ENCODE measurements around the gene FCRL6. TPM values are rescaled to one million over a fixed set of nuclear protein-coding genes. Genes with fewer than 3 reads are reported as not detected.

Gene FCRL6
- total RNA-seq, 2 experiments from 2014 or later = 0.23 to 0.61 TPM

- no peak for DNase-seq
- H3K27ac Mint-ChIP-seq = no peak overlapping the region
- peaks cover 17% of the 10 kb centered on the region for H3K36me3 Mint-ChIP-seq
These were observed 28.6 kb downstream of the FCRL6 start for GRCh38 chr1:159830722-159831121.

GRCh38 chr1:159831412-159832141 lies 29.4 kb downstream of the FCRL6 start:
- ATAC-seq (no peak), DNase-seq (no peak)
- peaks cover 2% of the 10 kb centered on the region for H3K9me3 Mint-ChIP-seq (ENCODE audit: low read depth)
- H3K4me3 Mint-ChIP-seq = no peak overlapping the region
- peaks cover 26% of the 10 kb centered on the region for H3K4me1 Mint-ChIP-seq
- CTCF ChIA-PET = interaction anchor here (0.8 to 3.7 kb wide), 5 partner anchors 10 to 247 kb away, joined by 3 to 16 read pairs (median 4); no protein-coding TSS in a partner anchor
- H3K27ac Mint-ChIP-seq = no peak overlapping the region
- H3K36me3 Mint-ChIP-seq = peaks cover 17% of the 10 kb centered on the region
- H3K27me3 Mint-ChIP-seq = peaks cover 18% of the 10 kb centered on the region

More at GRCh38 chr1:159830722-159831121, 28.6 kb downstream of the FCRL6 start:
- peaks cover 34% of the 10 kb centered on the region for H3K4me1 Mint-ChIP-seq
- H3K4me3 Mint-ChIP-seq = no peak overlapping the region
- ATAC-seq = no peak
- peaks cover 2% of the 10 kb centered on the region for H3K9me3 Mint-ChIP-seq (ENCODE audit: low read depth)
- CTCF ChIA-PET = interaction anchor here (3.7 kb wide), 1 partner anchor 10 kb away, joined by 16 read pairs; no protein-coding TSS in a partner anchor
- peaks cover 18% of the 10 kb centered on the region for H3K27me3 Mint-ChIP-seq

GRCh38 chr1:159832309-159832708 lies 30.1 kb downstream of the FCRL6 start:
- H3K27ac Mint-ChIP-seq = no peak overlapping the region
- H3K27me3 Mint-ChIP-seq = peaks cover 18% of the 10 kb centered on the region
- peaks cover 14% of the 10 kb centered on the region for H3K36me3 Mint-ChIP-seq
- H3K9me3 Mint-ChIP-seq (ENCODE audit: low read depth) = peaks cover 2% of the 10 kb centered on the region
- CTCF ChIA-PET = interaction anchor here (0.8 to 3.7 kb wide), 4 partner anchors 11 to 246 kb away, joined by 3 to 16 read pairs (median 6); no protein-coding TSS in a partner anchor
- H3K4me1 Mint-ChIP-seq = peaks cover 19% of the 10 kb centered on the region
- ATAC-seq (no peak), DNase-seq (no peak)
- no peak overlapping the region for H3K4me3 Mint-ChIP-seq

- H3K27me3 Mint-ChIP-seq = peaks cover 5% of the 10 kb centered on the region
- CTCF ChIA-PET = interaction anchor here (1.6 kb wide), 2 partner anchors 9 to 172 kb away, joined by 4 to 6 read pairs; no protein-coding TSS in a partner anchor
- H3K36me3 Mint-ChIP-seq = no peaks in the 10 kb centered on the region
- ATAC-seq = no peak
- no peak overlapping the region for H3K27ac Mint-ChIP-seq
- H3K4me3 Mint-ChIP-seq = no peak overlapping the region
- no peak for DNase-seq
- no peaks in the 10 kb centered on the region for H3K9me3 Mint-ChIP-seq (ENCODE audit: low read depth)
- H3K4me1 Mint-ChIP-seq = peaks cover 9% of the 10 kb centered on the region
These were observed 33.2 kb downstream of the FCRL6 start for GRCh38 chr1:159835356-159835755.

GRCh38 chr1:159835862-159836525 lies 33.8 kb downstream of the FCRL6 start:
- no peak overlapping the region for H3K4me3 Mint-ChIP-seq
- no peak overlapping the region for H3K27ac Mint-ChIP-seq
- DNase-seq = no peak
- H3K27me3 Mint-ChIP-seq = peaks cover 1% of the 10 kb centered on the region
- no peaks in the 10 kb centered on the region for H3K36me3 Mint-ChIP-seq
- H3K4me1 Mint-ChIP-seq = peaks cover 9% of the 10 kb centered on the region
- ATAC-seq = no peak
- CTCF ChIA-PET = interaction anchor here (0.8 to 1.6 kb wide), 6 partner anchors 10 to 171 kb away, joined by 3 to 6 read pairs (median 3); no protein-coding TSS in a partner anchor
- no peaks in the 10 kb centered on the region for H3K9me3 Mint-ChIP-seq (ENCODE audit: low read depth)

- Mint-ChIP-seq H3K4me3 (no peak overlapping the region), H3K27ac (no peak overlapping the region), H3K4me1 (peaks cover 9% of the 10 kb centered on the region), H3K9me3 (ENCODE audit: low read depth) (no peaks in the 10 kb centered on the region), H3K27me3 (no peaks in the 10 kb centered on the region), H3K36me3 (no peaks in the 10 kb centered on the region)
- DNase-seq (no peak), ATAC-seq (no peak)
- CTCF ChIA-PET = no interaction called here
These were observed 36.6 kb downstream of the FCRL6 start for GRCh38 chr1:159838715-159839114.

- H3K9me3 Mint-ChIP-seq (ENCODE audit: low read depth) = no peaks in the 10 kb centered on the region
- H3K36me3 Mint-ChIP-seq = no peaks in the 10 kb centered on the region
- peaks cover 2% of the 10 kb centered on the region for H3K27me3 Mint-ChIP-seq
- no peak overlapping the region for H3K27ac Mint-ChIP-seq
- peaks cover 9% of the 10 kb centered on the region for H3K4me1 Mint-ChIP-seq
- H3K4me3 Mint-ChIP-seq = no peak overlapping the region
- DNase-seq (no peak), ATAC-seq (no peak)
- CTCF ChIA-PET = interaction anchor here (0.7 to 1.4 kb wide), 3 partner anchors 12 to 55 kb away, joined by 3 read pairs; no protein-coding TSS in a partner anchor
These were observed 37.1 kb downstream of the FCRL6 start for GRCh38 chr1:159839116-159839849.

- no peaks in the 10 kb centered on the region for H3K36me3 Mint-ChIP-seq
- no peak for ATAC-seq
- CTCF ChIA-PET = interaction anchor here (0.7 to 1.1 kb wide), 3 partner anchors 10 to 43 kb away, joined by 3 to 4 read pairs (median 4); no protein-coding TSS in a partner anchor
- H3K27me3 Mint-ChIP-seq = peaks cover 11% of the 10 kb centered on the region
- DNase-seq = no peak
- peaks cover 9% of the 10 kb centered on the region for H3K4me1 Mint-ChIP-seq
- no peak overlapping the region for H3K27ac Mint-ChIP-seq
- no peak overlapping the region for H3K4me3 Mint-ChIP-seq
- no peaks in the 10 kb centered on the region for H3K9me3 Mint-ChIP-seq (ENCODE audit: low read depth)
These were observed 39.6 kb downstream of the FCRL6 start for GRCh38 chr1:159841749-159842148.

- Mint-ChIP-seq H3K4me1 (peaks cover 6% of the 10 kb centered on the region), H3K4me3 (no peak overlapping the region), H3K27ac (no peak overlapping the region), H3K36me3 (no peaks in the 10 kb centered on the region), H3K9me3 (ENCODE audit: low read depth) (no peaks in the 10 kb centered on the region), H3K27me3 (peaks cover 11% of the 10 kb centered on the region)
- ATAC-seq (no peak), DNase-seq (no peak)
- CTCF ChIA-PET = interaction anchor here (1.4 kb wide), 1 partner anchor 62 kb away, joined by 3 read pairs; no protein-coding TSS in a partner anchor
These were observed 41.3 kb downstream of the FCRL6 start for GRCh38 chr1:159843459-159843858.

- Mint-ChIP-seq H3K27ac (no peak overlapping the region), H3K9me3 (ENCODE audit: low read depth) (no peaks in the 10 kb centered on the region), H3K4me3 (no peak overlapping the region), H3K27me3 (peaks cover 11% of the 10 kb centered on the region), H3K4me1 (no peaks in the 10 kb centered on the region), H3K36me3 (no peaks in the 10 kb centered on the region)
- CTCF ChIA-PET = no interaction called here
- DNase-seq (no peak), ATAC-seq (no peak)
These were observed 43.8 kb downstream of the FCRL6 start for GRCh38 chr1:159845751-159846629.

GRCh38 chr1:159847231-159847630 lies 45.1 kb downstream of the FCRL6 start:
- H3K9me3 Mint-ChIP-seq (ENCODE audit: low read depth) = no peaks in the 10 kb centered on the region
- no peaks in the 10 kb centered on the region for H3K4me1 Mint-ChIP-seq
- H3K36me3 Mint-ChIP-seq = no peaks in the 10 kb centered on the region
- DNase-seq (no peak), ATAC-seq (no peak)
- H3K4me3 Mint-ChIP-seq = no peak overlapping the region
- no peak overlapping the region for H3K27ac Mint-ChIP-seq
- peaks cover 12% of the 10 kb centered on the region for H3K27me3 Mint-ChIP-seq
- CTCF ChIA-PET = interaction anchor here (1.4 kb wide), 1 partner anchor 43 kb away, joined by 4 read pairs; no protein-coding TSS in a partner anchor

GRCh38 chr1:159848326-159848725 lies 46.2 kb downstream of the FCRL6 start:
- no peak overlapping the region for H3K4me3 Mint-ChIP-seq
- no peak for DNase-seq
- CTCF ChIA-PET = interaction anchor here (1.4 kb wide), 1 partner anchor 42 kb away, joined by 4 read pairs; no protein-coding TSS in a partner anchor
- no peaks in the 10 kb centered on the region for H3K36me3 Mint-ChIP-seq
- no peak for ATAC-seq
- H3K27me3 Mint-ChIP-seq = peaks cover 16% of the 10 kb centered on the region
- H3K9me3 Mint-ChIP-seq (ENCODE audit: low read depth) = no peaks in the 10 kb centered on the region
- no peak overlapping the region for H3K27ac Mint-ChIP-seq
- H3K4me1 Mint-ChIP-seq = no peaks in the 10 kb centered on the region
